HG03342 (cell line): ENCODE measurements around the gene GPR3.
"Not testable (repeated sequence)": the region's sequence is repeated elsewhere in the genome, so short reads cannot be mapped to it uniquely, and the experiment has no call there.

Experiments used
- ATAC-seq: cut with Tn5 transposase; IDR thresholded peaks from one replicate; pipeline ENCODE4 v1.9.1; 2021; ENCODE audit warnings: mild to moderate bottlenecking, moderate library complexity; ENCODE audit not compliant: unreplicated experiment

Gene GPR3

DNA sequence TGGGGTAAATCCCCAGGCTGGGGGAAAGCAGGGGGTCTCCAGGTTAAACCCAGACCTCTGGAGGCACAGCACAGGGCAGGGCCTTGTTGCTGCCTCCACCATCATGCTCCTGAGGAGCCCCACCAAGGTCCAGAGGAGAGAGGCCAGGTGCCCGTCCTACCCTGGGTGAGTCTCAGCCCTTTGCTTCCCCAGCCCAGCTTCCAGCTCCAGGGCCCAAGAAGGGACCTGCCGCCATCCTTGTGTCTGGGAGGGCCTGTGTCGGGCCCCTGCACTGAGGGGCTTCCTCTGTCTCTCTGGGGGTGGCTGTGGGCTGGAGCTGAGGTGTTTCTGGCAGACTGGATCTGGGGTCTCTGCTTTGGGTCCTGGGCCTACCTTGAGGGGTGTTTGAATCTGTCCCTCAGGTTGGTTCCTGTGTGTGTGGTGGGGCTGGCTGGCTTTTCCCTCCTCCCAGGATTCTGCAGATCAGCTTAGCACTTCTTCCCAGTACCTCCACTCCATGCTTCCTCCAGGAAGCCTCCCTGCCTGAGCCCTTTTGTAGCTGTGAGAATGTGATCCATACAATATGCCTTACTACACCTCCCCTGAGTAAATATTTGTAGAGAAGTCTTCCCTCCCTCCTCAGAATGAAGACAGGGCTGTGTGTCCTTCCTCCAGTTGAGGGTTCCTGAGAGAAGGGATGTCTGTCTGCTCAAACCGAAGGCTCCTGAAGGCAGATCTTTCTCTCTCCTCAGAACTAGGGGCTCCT is 6.2 kb downstream of the GPR3 start:
- ATAC-seq: no peak

DNA sequence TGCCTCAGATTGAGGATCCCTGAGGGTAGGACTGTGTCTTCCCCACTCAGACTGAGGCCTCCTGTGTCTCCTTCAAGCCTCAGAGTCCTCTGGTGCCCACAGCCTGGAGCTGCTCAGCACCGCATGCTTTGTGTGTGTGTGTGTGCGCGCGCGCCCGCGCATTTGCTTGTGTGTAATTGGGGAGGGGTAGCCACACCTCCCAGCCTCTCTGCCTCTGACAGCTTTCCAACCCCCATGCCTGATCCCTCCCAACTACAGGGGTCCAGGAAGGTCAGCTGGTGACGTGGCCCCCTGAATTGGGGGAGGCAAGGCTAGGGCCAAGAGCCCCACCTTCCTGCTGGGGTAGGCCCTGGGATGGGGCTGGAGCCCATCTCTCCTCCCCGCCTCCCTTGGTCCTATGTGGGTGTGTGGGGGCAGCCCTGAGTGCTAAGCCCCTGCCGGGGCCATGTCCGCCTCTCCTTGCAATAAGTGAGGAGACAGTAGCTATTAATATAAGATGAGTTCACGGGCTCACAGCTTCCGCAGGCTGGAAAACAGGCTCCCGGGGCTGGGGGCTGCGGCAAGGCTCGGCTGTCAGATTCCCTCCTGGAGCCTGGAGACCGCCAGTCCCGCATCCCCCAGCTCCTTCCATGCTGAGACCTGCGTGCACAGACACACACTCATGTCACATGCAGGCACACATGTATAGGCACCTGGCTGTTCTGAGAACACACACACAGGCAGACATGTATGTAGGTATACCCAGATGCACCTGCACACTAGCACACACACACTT is 7.0 kb downstream of the GPR3 start:
- no peak for ATAC-seq

DNA sequence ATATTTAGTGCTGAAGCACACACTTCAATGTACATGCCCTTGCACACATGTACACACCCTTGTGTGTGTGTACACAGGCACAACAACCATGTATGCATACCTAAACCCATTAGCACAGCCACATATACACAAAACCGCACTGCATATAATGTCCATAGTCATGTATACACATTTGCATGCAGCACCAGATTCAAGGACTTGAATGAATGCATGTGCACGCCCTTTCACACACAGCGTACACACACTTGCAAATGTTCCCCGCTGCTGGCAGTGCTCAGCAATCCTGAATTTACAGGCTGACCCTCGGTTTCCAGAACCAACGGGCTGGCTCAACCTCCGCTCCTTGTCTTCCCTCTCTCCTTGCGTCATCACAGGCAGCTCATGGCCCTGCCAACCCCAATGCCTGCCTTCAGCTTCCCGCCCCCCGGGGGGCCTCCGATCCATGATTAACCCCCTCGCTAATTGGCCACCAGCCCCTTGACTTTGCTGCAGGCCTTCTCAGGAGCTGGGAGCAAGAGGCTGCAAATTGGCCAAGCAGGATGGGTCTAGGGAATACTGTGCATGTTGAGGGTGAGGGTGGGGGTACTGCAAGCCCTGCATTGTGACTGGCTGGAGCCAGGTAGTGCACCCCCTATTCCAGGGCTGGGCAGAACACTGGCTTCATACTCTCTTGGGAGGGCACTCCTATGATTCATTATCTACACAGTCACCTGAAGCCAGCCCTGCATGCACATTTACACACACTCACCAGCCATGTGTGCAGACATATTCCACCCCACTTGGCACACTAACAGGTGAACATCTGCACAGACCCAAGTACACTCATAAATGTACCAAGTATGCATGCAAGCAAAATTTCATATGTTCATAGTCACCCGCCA is 7.9 kb downstream of the GPR3 start:
- ATAC-seq: no peak

DNA sequence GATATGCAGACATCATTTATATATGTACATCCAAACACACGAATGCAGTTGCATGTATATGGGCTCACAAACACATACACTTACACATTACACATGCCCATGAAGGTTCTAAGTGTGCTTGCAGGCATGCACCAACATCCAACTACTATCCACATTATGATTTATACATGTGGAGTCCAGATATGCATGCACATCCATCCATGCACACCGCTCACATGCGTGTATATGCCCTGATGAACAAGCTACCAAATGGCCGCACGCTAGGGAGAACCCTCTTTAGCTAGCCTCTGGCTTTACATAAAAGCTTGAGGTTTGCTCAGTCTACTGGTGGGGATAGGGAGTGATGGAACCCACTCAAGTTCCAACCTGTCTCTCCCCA is 8.5 kb downstream of the GPR3 start:
- ATAC-seq: no peak

DNA sequence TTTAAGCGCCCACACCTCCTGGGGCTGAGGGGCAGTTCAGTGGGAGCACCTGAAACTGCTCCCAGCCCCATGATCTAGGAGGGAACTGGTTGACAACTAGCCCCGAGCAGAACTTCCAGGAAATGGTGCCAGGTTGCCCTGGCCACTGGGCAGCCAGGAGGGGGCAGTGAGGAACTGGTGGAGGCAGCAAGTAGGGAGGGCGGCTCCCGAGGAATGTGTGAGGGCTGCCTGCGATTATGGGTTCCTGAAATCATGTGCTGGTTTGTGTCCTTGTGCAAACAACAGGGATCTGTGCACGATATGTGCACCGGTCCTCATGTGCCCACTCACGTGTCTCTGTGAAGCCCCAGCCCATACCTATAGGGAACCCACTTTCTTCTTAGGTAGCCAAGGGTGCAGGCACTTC is 9.9 kb downstream of the GPR3 start:
- no peak for ATAC-seq

DNA sequence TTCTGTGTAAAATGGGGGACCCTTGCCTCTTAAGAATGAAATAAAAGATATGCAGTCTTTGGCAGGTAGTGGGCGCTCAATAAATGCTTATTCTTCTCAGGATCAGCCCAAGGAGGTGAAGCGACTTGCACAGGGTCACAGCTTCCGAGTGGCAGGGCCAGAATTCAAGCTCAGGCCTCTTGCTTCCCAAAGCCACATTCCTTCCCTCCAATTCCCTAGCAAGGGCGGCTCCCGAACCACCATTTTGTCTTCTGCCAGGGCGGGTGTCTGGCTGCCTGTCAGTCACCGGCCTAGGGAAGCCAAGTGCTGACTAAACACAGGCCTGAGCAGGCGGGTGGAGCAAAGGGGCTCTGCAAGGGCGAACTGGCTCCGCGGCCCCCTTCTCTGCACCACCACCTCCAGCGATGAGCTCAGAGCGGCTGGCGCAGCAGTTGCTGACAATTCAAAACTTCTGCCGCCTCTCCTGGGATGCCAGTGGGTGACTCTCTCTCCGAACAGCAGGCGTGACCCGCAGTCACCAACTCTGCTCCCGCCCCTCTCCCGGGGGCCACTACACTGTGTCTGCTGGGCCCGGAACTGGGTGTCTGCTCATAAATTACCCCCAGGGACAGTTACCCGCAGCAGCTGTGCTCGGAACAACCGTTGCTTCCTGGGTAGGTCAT is 10.8 kb downstream of the GPR3 start:
- ATAC-seq: no peak

DNA sequence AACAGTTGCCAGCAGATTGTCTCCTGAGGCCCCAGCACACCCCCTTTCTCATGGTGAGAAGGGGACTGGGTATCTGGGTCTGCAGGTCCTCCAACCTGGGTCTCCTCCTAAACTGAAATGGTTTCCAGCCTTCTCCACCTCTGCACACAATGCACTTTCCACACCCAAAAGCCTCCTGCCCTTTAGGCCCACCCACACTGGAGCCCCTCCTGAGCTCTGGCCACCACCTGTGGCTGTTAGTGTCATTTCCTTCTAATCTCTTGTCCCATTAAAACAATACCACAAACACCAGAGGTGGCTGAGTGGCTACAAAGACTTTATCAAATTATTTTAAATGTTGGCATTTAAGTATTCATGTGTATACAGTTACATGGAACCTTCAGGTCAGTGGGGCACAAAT is 11.5 kb downstream of the GPR3 start:
- no peak for ATAC-seq

DNA sequence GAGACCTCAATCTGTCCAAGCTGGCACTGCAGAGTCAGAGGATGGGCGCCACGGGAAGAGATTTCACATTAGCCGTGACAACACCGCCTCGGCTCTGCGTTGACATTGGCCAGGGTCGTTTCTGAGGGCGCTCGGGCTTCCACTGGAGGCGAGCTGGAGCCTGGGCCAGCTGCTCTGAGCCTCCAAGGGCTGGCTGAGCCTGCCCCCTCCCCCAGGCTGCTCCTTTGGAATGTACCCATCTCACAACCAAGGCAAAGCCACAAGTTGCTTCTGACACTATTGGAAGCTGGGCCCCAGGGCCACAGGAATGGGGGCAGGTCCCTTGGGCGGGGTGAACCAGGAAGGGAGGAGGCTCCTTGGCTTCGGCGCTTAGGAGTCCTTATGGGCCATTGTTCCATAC is 12.7 kb downstream of the GPR3 start:
- ATAC-seq: no peak

DNA sequence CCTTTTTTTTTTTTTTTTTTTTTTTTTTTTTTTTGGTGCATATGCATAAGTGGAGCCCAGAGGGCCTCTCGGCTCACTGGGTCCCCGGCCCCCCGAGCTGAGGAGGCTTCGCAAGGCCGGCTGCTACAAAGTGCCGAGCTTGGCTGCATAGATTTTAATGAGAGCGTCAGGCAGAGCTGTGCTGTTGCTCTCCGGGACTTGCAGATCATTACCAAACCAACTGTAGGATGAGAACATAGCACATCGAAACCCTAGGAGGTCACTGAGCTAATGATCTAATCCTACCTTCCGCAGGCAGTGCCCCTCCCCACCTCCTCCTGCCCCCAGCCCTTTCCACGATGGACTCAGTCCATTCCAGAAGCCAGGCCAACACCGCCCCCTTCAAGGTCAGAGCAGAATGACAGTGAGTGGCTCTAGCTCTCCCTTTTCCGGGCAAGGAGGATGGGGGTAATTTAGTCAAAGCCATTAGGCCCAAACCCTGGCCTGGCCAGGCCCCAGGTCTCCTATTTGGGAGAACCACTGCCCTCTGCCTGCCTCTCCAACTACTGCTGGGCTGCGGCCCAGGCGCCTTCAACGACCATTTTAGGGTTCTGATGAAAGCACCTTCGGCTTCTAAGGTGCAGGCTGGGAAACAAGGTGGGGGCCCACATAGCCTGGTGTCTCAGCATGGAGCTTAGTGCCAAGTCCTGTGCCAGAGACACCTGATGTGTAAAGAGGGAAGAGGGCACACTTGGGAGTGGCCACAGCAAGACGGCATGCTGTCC is 13.4 kb downstream of the GPR3 start:
- not testable (repeated sequence) for ATAC-seq

DNA sequence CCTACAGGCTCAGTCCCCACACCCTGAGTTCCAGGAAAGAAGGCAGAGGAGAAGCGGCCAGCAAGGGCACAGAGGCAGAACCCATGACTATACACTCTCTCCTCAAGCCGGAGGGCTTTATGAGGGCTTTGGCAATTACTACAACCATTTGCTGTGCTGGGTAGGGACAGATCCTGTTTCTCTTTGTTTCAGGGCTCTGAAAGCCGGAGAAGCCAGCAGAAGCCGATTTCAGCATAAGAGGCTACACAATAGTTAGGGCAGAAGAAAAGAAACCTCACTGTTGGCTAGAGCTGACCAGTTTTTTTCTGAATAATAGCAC is 13.9 kb downstream of the GPR3 start:
- ATAC-seq: no peak

DNA sequence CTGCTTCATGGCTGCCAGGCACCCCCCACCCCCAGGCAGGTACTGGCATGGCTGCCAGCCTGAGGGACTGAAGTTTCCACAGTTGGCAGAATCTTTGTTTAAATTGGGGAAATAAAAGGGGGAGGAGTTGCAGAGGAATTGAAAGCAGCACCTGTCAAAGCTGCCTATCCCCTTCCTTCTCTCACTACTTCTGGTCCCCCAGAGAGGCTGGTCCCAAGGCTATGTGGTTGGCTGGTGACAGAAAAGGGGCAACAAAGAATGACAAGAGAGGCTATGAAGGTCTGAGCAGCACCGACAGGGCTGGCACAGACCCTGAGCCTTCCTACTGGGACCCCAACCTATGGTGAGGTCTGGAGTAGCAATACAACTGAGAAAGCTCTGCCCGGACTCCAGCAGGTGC is 14.4 kb downstream of the GPR3 start:
- ATAC-seq: not testable (repeated sequence)

DNA sequence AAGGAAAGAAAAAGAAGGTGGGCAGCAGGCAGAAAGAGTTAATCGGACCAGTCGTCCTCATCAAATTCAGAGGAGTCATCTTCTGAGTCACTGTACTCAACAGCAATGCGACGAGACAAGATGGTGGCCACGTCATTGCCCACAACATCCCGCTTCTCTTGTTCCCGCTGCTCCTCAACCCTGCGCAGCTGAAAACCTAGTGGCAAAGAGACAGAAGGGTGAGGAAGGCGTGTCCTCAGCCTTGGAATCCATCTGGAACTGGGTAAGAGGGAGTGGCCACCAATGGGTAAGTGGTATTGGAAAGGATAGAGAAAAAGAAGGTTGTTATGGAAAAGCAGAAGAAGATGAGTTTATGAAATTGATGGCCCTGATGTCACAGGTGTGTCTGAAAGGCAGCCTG is 15.7 kb downstream of the GPR3 start:
- ATAC-seq: no peak

DNA sequence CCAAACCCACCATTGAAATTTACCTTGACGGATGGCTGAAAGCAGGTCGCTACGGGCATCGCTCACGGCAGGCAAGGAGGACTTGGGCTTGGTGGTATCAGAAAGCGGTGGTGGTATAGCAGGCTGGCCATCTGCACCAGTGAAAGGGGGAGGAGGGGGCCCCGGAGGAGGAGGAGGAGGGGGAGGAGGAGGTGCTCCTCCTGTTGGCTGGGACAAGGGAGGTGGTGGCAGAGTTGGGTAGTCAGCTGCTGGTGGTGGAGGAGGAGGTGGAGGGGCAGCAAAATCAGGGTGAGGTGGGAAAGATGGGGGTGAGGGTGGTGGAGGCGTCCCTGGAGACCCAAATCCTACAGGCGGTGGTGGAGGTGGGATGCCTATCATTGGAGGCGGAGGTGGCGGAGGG is 17.2 kb downstream of the GPR3 start:
- ATAC-seq: no peak

DNA sequence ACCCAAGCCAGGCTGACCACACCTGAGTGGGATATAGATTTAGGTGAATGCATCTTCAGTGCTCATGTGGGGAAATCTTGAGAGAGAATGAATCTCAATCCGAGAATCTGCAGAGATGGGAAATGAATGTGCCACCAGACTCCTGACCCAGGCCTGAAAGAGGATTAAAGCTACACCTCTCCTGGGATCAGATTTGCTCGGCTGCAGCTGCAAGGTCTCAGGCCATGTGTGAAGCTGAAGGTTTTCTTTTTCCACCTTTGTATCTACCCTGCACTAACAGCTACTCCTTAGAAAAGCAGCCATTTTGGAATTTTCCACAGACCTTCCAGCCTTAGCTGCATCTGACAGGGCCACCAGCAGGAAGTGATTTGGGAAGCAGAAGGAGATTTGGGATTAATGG is 18.3 kb downstream of the GPR3 start:
- no peak for ATAC-seq

DNA sequence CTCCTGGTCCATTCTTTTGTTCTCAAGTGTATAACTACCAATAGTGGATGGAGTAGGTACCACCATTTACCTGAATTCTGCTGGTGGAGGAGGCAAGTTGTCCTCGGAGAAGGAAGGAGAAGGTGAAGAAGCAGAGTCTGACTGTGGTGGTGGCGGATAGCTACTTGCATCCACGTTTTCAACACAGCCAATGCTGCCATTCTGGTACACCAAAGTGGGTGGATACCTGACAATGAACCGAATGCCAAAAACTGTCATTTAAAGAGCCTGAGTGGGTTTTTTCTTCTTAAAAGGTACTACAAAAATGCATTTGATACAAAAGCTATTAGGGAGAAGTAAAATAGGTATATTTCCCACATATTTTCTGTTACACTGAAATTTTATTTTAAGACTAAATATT is 20.1 kb downstream of the GPR3 start:
- no peak for ATAC-seq

DNA sequence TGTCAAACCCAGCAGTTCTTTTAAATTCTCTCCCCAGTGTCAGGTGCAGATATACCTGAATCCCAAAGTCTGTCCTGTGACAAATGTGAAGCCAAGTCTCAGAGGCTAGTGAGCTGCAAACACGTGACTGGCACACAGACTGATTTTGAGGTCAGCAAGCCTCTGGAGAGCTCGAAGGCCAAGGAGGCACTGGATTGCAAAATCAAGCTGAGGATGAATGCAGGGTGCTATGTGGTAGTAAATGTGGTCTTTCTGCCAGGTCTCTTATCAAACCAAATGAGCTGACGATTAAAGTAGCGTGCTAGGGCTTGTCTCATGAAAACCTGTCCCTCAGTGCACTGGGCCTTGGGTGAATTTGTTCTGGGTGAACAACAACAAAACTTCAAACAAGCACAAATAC is 20.6 kb downstream of the GPR3 start:
- no peak for ATAC-seq

DNA sequence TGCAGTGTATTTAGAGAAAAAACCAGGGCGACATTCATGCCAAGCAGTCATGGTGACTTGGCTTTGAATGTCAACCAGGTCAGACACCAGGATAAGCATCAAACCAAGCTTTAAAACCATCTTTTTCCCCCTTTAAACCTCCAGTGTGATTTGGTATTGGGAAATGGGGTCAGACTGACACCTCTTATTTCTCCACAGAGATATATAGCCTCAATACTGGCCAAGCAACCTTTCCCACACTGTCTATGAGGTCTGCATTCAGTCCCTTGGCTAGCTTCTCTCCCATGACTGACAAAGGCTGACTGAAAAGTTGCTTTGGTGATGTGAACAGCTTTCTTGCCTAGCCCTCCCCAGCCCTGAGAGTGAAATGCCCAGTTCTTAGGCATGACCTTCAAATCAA is 21.7 kb downstream of the GPR3 start:
- no peak for ATAC-seq

DNA sequence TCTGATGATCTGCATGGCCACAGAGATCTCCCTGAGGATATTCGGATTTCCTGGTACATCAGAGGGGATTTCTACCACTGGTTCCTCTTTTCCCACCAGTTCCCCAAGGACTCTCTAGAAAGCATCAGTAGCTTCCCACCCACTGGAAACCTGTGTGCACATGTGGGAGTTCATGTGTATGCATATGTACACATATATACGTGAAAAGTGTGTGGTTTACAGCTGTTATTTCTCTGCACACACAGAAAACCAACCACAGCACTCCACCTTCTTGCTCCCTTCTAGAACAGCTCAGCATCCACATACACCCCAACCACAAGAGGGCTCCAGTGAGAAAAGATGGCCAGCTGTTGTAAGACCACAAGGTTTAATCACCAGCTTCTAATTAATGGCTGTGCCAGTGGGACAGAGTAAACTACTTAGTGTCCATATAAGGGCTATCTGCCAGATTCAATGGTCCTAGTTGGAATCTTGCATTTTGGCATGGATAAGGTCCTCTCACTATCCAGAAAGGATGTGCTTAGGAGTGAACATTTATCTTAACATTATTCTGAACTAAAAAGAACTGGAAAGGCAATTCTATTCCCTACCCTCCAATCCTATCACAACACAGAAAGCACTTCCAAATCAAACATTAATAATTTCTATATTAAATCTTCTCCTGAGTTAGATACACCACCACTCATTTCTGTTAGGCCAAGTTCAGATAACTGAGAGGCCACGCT is 24.1 kb downstream of the GPR3 start:
- ATAC-seq: no peak

DNA sequence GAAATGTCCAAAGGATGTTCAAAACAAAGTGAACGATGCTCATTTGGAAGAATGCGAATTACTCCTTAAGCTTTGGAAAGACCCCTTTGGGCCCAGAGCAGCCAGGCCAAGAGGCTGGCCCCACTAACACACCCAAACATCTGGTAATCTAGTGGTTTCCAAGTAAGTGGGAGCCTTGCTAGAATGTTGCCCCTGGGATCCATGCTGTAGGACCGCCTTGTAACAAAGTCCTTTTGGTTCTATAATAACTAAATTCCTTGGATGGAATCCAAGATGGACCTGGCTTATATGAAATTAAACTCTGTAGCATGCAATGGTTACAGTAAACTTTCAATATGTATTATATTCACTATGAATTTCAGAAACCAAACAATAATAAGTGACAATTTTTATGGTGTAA is 25.3 kb downstream of the GPR3 start:
- no peak for ATAC-seq
